ENCODE measurements around the gene EYA2. TPM values are rescaled to one million over a fixed set of nuclear protein-coding genes. Genes with fewer than 3 reads are reported as not detected.

EYA2 gene
- total RNA-seq, 3 donors from 2014 or later (not counting 1 experiment from before 2014, with no cell fraction given), result 0.30 TPM; not detected in 2

- peaks cover 3% of the 10 kb centered on the region for H3K9me3 ChIP-seq (ENCODE audit: control insufficient read depth, insufficient read depth, low read length)
- Mint-ChIP-seq H3K27ac (no peak overlapping the region), H3K4me3 (no peak overlapping the region), H3K27me3 (ENCODE audit: low read depth in 2 of 2) (peaks cover 18 to 25% of the 10 kb centered on the region in 2 donors), H3K9me3 (peaks cover 6 to 7% of the 10 kb centered on the region in 2 donors), H3K36me3 (peaks cover 9% of the 10 kb centered on the region), H3K4me1 (no peaks in the 10 kb centered on the region)
- peaks cover 5% of the 10 kb centered on the region for H3K27me3 ChIP-seq (ENCODE audit: control insufficient read depth, insufficient read depth, low read length)
- no peak for DNase-seq
- ATAC-seq, result no peak
- intact Hi-C loops (cut with micrococcal nuclease), result no loop called here
- no peaks in the 10 kb centered on the region for H3K36me3 ChIP-seq (ENCODE audit: control insufficient read depth, insufficient read depth, low read length)
- H3K4me3 ChIP-seq (ENCODE audit: low read length), result no peak overlapping the region
- no peak overlapping the region for H3K27ac ChIP-seq (ENCODE audit: low read length)
- no peak for TF ChIP-seq CTCF (IDR thresholded peaks at IDR 0.05)
- no CpG with 5 or more reads among the region's 1 CpG for WGBS (ENCODE audit: insufficient coverage)
- H3K4me1 ChIP-seq (ENCODE audit: control insufficient read depth, insufficient read depth, low read length), result no peaks in the 10 kb centered on the region
Measured at GRCh38 chr20:46870041-46870440, 24.6 kb upstream of the EYA2 start.

GRCh38 chr20:46872328-46873211 is 22.1 kb upstream of the EYA2 start:
- Histone ChIP-seq H3K4me1 (ENCODE audit: control insufficient read depth, insufficient read depth, low read length) (no peaks in the 10 kb centered on the region), H3K4me3 (ENCODE audit: low read length) (no peak overlapping the region), H3K27me3 (ENCODE audit: control insufficient read depth, insufficient read depth, low read length) (peaks cover 5% of the 10 kb centered on the region), H3K36me3 (ENCODE audit: control insufficient read depth, insufficient read depth, low read length) (no peaks in the 10 kb centered on the region), H3K9me3 (ENCODE audit: control insufficient read depth, insufficient read depth, low read length) (peaks cover 3% of the 10 kb centered on the region), H3K27ac (ENCODE audit: low read length) (no peak overlapping the region)
- 83% methylated on average over 13 of the region's 13 CpGs for WGBS (ENCODE audit: insufficient coverage)
- Mint-ChIP-seq H3K36me3 (peaks cover 9% of the 10 kb centered on the region), H3K9me3 (peaks cover 6% of the 10 kb centered on the region in 2 donors), H3K27ac (no peak overlapping the region), H3K4me3 (no peak overlapping the region), H3K4me1 (no peaks in the 10 kb centered on the region), H3K27me3 (ENCODE audit: low read depth in 2 of 2) (peaks cover 16 to 28% of the 10 kb centered on the region in 2 donors)
- intact Hi-C loops (cut with micrococcal nuclease), result no loop called here
- DNase-seq (no peak), ATAC-seq (no peak)
- TF ChIP-seq CTCF (IDR thresholded peaks at IDR 0.05), result no peak

GRCh38 chr20:46875059-46875458 is 19.6 kb upstream of the EYA2 start:
- Mint-ChIP-seq H3K27me3 (ENCODE audit: low read depth in 2 of 2) (peaks cover 7 to 14% of the 10 kb centered on the region in 2 donors), H3K36me3 (no peaks in the 10 kb centered on the region), H3K4me3 (no peak overlapping the region), H3K27ac (no peak overlapping the region), H3K4me1 (no peaks in the 10 kb centered on the region), H3K9me3 (no peaks in the 10 kb centered on the region)
- no peak overlapping the region for H3K4me3 ChIP-seq (ENCODE audit: low read length)
- no peaks in the 10 kb centered on the region for H3K9me3 ChIP-seq (ENCODE audit: control insufficient read depth, insufficient read depth, low read length)
- no peak for ATAC-seq
- no peak overlapping the region for H3K27ac ChIP-seq (ENCODE audit: low read length)
- DNase-seq, result no peak
- H3K4me1 ChIP-seq (ENCODE audit: control insufficient read depth, insufficient read depth, low read length), result no peaks in the 10 kb centered on the region
- intact Hi-C loops (cut with micrococcal nuclease), result no loop called here
- WGBS (ENCODE audit: insufficient coverage), result 70% methylated on average over 3 of the region's 4 CpGs
- H3K27me3 ChIP-seq (ENCODE audit: control insufficient read depth, insufficient read depth, low read length), result peaks cover 3% of the 10 kb centered on the region
- TF ChIP-seq CTCF (IDR thresholded peaks at IDR 0.05), result no peak
- H3K36me3 ChIP-seq (ENCODE audit: control insufficient read depth, insufficient read depth, low read length), result no peaks in the 10 kb centered on the region

Measured in natural killer cell (primary cell).